GM21528 (cell line): ENCODE measurements around the gene RALGAPA2.

ENCODE experiments used
- ATAC-seq: cut with Tn5 transposase; IDR thresholded peaks from one replicate; pipeline ENCODE4 v1.9.1; 2021; ENCODE audit warnings: mild to moderate bottlenecking, moderate library complexity; ENCODE audit not compliant: unreplicated experiment, low FRiP score

The RALGAPA2 gene

DNA sequence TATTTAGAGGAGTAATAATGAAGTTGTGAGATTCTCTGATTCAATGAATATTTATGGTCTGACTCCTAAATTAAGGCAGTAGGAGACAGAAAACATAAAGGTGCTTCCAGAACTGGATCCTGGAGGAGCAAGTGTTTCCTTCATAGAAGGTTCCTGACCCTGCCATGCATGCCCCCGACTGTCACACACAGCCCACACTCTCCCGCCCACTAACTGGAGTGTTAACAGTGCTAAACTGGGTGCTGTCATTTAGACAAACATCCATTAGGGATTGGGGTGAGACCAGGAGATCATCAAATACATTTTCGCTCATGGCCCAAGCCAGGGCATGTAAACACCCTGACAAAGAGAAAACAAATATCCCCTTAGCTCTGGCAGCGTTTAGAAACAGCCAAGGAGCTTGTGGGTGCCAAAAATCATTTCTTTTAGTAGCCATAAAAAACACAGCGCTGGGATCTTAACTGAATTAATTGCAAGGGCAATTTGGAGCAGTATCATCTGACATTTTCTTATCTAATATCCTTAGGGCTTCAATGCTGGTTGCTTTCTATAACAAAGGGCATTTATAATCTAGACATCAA is 297.7 kb downstream of the RALGAPA2 start:
- no peak for ATAC-seq

DNA sequence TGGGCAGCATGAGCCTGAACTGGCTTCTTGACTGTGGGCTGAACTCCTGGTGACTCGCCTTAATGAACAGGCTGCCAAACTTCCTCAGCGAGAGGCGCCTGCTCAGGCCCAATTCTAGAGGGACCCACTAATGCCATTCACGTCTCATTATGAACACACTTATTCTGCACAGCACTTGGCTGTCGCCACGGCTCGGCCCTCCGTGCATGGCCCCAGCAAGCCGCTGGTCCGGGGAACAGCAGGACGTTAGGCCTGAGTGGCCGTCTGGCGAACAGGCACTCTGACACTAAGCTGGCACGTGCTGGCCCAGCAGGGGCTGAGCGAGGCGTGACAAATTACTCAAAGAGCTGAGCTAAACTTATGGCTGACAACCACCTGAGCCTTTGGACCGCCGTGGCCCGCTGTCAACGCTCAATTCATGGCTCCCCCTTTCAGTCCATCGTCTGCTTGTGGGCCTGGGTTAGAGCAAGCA is 298.6 kb downstream of the RALGAPA2 start:
- ATAC-seq: no peak

DNA sequence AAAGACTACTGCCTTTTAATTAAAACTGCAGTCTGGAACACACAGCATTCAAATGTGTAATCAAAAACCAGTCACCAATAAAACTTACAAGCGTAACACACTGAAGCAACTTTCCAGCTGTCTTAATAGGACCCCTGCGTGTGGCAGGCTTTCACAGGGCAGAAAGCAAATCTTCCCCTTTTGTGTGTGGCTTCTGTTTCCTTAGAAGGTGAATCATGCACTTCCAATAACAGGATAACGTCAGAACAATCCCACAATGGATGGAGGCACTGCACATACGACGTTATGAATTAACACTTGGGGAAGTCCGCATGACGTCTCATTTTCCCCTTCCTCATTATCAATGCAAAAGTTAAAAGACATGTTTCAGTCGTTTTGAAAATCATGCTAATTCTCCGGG is 299.7 kb downstream of the RALGAPA2 start:
- ATAC-seq: no peak

DNA sequence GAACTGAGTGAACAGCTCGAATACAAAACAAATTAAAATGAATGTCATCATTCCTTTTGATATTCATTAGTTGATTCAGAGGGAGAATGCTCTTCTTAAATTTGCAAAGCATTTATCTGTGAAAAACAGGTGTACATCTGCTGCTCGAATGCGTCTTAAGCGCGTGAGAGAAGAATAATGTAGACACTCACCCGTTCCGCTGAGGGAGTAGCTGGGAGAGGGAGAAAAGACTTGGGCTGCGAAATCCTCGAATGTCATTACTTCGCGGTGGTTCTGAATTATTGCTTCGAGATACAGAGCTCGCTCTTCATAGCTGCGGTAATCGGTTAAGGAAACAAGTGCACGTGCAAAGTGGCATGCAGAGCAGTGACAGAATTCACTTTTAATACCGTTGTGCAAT is 300.6 kb downstream of the RALGAPA2 start:
- ATAC-seq: no peak

DNA sequence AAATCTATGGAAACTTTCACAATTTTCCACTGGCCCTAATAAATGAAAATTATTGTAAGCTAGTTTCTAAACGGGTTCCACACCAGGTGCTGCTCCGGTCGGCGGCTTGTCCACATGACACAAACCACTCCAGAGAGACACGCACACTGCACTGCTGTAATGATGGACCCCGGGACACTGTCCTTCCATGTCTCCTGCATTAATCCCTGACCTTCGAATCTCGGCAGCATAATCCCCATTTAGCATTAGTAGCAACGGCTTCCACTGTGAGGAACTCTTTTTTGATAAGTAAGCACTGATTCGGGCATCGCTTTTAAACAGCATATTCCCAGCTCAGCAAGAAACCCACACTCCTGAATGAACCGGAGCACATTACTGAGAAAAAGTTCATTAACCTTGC is 301.0 kb downstream of the RALGAPA2 start:
- no peak for ATAC-seq

DNA sequence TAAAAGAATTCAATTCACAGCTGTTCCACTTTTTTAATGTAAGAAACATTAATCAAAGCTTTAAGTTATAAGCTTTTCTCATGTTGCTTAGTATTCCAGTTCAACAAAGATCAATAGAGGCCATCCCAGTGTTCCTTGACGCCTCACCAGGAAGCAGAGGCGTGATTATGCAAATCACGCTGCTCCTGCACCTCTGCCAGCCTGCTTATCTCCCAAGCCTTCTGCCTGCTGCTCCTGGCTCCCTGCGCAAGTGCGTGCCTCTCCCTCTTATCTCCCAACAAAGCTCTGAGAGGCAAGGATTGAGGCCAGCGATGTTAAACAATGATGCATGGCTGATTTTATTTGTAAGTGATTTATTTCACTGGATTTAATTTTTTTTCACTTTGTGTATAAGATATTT is 301.8 kb downstream of the RALGAPA2 start:
- ATAC-seq: no peak

DNA sequence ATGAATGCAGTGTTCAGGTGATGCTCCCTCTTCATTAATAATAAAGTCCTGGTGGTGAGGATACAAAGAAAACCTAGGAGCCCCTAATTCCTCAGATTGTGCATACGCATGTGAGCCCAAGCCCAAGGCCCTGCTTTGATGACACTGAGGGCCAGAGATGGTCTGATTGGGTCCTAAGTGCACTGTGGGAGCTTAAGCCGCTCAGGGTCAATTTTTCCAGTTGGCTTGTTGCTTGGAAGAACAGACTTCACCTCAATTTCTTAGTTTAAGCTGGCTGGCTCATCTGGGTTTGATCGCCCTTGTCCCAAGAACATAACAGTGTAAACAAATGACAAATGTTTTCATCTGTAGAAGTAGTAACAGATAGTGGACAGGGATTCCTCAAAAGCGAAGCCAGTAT is 303.1 kb downstream of the RALGAPA2 start:
- no peak for ATAC-seq

DNA sequence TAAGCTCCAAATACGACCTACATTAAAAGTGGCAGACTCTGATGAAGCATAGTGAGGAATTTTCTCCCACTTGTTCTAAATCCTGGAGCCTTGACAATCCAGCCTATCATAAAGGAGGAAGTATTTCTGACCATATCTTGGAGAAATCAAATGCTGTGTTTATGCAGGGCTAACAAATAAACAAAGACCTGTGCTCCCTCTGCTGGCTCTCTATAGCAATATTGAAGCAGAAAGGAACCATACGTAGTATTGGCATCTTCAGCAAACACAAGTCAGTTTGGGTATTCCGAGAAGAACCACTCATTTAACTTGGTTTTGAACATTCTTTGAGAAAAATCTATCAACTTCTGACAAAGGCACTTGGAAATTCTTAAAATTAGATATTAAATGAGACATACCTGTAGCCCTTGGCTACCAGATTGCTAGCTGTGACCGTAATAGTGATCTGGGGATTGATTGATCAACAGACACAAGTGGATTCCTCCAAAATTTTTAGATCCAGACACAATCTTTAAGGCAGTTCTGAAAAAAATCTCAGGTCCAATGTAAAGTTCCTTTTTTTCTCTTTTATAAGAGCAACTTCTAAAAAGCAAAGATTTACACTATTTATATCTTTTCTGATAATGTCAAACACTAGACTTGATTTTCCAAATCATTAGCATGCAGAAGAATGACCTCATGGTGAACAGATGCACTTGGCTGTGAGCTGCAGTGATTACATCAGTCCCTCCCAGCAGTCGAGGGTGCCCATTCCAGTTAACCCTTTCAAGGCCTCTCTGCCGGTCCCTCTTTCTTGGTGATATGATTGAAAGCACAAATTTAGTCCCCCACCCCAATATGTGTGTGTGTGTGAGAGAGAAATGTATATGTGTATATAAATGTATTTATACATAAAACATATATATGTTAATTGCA is 304.3 kb downstream of the RALGAPA2 start:
- no peak for ATAC-seq

DNA sequence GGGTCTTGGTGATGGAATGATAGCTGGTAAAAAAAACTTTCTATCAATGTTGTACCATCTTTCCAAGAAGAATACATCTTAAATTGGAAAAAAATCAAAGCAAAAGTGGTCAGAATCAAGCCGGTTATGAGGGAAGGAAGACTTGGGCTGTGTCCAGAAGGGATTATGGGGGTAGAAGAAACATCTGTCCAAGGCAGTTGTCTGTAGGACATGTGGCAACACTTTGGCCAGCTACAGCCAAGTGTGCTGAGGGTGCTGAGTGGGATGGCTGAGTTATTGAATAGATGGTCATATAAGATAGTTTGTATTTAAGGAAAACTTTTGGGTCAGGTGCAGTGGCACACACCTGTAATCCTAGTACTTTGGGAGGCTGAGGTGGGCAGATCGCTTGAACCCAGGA is 306.1 kb downstream of the RALGAPA2 start:
- ATAC-seq: no peak

DNA sequence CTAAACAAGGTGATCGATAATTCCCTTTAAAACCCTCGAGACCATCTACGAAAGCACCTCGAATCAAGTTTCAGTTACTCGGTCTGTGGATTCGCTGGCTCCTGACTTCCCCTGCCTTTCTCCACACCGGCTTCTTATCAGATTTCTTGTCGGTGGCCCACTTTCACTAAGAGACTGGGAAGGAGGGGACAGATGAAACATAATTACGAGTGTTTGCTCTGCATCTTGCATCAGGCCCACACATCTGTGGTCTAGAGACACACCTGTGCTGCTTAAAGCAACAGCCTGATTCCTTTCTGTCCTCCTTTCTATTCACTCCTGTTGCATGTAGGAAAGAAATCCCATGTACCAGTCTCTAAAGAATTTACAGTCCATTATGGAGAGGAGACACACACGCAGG is 306.8 kb downstream of the RALGAPA2 start:
- ATAC-seq: no peak

DNA sequence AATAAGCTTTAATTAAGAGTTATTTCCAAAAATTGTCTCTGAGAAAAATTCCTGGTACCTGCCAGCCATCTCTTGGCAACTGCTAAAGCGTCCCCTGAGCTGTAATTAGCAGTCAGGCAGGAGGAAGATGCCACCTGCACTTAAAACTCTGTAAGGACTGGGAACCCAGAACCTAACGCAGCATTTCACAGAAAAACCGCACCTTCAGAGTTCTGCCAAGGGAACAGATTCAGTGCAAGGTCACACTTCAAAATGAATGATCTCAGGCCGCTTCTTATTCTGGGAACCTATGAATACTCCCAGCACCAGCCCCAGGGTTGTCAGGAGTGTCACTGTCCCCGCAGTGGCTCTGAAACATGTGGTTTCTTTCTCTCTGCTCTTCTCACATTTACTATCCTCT is 307.8 kb downstream of the RALGAPA2 start:
- no peak for ATAC-seq

DNA sequence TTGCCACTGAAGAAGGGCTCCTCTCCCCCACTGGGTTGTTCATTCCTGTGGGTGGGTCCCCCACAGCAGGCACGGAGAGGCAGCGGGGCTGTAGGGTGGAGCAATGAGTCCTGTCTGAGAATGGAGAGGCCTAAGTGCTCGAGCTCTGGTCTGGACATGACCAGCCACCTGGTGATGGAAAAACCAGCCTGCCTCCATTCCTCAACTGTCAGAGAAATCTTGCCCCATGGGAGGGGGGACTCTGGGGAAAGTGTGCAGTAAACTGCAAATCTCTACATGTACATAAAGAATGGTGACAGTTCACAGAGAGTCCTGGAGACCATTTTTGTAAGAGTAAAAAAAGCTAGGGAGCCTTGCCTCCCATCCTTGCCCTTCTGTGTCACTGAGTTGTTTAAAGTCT is 310.5 kb downstream of the RALGAPA2 start:
- ATAC-seq: no peak

DNA sequence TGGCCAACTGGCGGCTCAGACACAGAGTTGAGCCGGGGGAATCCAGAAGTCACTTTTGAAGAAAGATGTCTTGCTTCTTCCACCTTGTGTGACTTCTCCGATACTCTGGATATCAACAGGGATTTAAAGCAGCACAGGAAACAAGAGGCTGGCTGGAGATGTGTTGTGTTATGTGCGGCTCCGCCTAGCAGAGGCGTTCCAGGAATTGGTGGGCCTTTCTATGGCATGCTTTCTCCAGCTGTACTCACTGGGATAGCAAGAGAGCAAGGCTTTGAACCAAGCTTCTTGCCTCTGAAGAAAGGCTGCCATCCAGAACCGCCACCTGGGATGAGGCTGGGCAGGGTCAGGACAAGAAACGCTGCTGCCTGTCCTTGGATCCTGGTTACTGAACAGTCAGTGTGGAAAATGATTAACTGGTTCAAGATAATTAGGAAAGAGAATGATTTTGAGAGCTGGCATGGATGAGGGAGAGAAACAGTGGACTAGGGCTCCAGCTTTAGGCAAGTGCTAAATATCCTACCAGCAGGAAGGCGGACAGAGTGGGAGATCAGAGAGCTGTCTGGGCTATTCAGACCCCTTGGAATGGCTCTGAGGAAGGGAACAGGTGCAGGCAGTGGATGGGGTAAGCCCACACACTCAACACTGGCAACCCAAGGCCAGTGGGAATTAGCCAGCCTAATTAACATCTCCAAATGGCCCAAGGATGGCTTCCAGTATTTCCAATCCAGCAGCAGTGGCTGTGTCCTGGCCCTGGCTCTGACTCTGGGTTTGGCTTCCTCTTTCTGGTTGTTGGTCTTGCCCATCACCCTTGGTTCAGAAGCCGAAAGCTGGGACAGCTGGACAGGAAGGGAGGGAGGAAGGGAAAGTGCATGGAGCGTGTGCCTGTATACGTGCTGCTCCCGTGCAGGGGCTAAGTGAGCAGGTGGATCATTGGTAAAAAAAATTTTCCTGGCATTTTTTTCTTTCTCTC is 312.6 kb downstream of the RALGAPA2 start:
- ATAC-seq: no peak

DNA sequence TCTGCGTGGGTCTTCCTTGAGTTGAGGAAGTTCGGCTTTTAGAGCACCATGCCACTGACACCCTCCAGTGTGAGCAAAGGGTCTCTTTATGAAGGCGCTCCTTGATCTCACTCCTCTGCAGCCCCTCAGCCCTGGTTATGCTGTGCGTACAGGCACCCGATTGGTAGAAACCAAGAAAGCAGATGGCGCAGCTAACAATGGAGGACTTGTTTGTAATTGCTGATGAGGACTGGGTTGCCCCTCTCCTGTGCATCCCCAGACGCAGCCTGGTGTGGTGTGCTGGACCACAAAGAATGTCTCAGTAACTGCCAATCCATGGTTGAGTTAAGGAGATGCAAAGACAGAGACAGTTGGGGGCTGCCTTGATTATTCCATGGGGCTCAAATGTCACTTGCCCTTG is 314.3 kb downstream of the RALGAPA2 start:
- no peak for ATAC-seq

DNA sequence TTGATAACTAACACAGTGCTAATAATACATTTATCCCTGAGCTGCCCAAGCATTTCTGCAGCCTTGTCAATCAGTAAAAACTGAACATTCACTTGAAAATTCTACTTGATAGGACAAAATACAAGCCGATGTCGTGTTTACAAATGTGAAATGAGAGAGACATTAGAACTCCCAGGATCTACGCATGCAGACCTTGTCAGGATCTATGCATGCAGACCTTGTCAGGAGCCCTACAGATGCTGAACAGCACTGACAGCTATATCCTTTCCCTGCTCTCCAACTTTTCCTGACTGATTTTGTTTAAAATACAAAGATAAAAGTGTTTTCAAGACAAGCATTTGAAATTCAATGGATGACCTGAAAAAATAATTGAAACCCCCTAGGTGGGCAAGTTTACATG is 315.6 kb downstream of the RALGAPA2 start:
- no peak for ATAC-seq

DNA sequence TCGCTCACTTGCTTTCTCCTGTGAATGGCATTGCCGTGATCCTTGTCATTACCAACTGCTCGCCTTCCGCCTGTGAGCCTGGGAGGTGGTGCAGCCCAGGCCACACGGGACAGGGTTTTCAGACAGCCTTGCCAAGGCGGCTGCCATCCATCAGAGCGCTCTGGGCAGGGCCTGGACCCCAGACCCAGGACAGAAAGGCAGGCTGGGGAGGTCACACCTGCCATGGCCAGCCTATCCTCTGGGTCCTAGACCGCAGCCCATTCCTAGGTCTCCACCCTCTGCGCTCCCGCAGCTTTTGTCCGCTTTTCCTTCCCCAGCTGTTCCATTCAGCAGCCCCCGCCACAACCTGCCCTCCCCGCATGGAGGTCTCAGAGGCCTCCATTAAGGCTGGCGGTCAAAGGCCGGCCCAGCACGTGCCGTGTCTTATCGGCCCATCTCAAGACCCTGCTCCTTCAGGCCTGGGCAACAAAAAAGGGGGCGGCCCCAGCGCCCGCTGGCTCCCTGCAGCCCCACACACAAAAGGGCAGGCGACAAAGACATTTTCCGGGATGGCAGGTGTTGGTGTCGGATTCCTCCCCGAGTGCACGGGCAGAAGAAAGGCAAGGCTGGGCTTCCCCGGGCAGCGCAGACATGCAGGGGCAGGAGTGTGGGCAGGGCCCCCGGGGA is 316.4 kb downstream of the RALGAPA2 start:
- ATAC-seq: no peak

DNA sequence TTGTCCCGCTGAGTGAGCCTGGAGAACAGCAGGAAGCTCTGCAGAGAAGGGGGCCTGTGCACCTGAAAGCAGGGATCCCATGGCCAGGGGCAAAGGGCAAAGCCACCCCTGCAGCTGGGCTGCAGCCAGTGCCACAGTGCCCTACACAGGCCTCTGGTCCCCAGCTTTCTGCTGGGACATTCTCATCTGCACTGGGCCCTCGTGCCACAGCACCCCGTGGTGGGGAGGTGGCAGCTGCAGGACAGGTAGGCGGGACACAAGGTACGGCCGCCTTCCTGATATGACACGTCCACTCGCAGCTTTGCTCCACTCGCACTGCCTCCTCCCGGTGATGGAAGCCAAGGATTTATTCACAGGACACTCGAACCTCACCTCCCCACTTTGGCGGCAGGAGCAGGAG is 317.4 kb downstream of the RALGAPA2 start:
- no peak for ATAC-seq

DNA sequence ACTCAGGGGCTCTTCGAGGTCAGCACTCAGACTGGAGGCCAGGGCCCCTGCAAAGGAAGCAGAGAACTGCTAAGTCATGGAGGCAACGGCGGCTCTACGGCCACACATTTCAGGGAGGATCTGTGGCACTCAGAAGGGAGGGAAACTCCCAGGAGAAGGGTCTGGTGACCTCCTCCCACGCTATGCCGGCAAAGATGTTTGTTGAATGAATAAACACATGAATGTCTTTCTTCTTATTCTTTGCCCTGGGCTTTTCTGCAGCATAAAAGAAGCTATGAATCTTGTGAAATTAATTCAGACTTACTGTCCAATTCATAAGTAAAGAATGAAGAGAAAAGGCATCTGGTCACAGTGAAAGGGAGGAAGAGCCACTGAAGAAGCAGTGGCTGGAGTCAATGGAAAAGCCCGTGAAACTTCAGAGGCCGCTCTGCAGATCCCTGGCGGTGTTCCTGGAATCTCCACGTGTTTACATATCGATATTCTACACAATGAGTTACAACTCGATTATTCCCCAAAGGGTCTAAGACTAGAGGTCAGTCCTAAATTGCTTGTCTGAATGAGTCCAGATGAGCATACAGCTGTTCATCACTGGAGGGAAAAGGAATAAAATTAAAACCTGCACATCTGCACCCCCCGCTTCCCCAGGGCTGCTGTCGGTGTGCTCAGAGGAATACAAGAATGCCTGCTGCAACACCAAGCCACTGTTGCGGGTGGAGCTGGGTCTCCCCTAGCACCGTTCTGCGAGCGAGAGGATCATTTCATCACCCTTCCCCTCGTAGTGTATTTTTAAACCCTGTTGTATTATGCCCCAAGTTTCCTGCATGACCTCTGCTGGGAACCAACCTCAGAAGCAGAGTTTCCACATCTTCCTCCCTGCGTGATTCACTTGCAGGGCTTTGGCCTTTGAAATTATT is 319.0 kb downstream of the RALGAPA2 start:
- no peak for ATAC-seq

DNA sequence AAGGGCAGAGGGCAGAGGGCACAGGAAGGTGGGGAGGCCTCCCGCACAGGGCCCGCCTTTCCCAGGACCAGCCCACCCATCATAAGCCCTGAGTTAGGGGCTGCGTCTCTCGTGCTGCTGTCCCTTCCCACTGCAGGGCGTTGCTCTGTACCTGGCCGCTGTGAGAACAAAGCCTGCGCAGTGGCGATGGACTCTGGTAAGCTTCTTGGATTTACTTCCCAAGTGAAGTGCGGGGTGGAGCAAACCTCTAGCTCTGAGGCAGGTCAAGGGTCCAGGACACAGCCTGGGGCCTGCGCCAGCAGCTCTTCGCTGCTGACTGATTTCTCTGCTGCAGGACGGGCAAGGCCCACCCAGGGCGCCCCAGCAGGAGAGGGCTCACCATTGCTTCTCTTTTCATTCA is 320.7 kb downstream of the RALGAPA2 start:
- ATAC-seq: no peak
